Activated CD4-positive, alpha-beta T cell treated with anti-CD3 and anti-CD28 coated beads, Interleukin-2, amount 50 U/mL, for 4 hours (primary cell): ENCODE results near the gene CSGALNACT2.
"Not testable (repeated sequence)": the region's sequence is repeated elsewhere in the genome, so short reads cannot be mapped to it uniquely, and the experiment has no call there.

Experiments used
- DNase-seq, 2 experiments: peaks; one replicate each; pipeline ENCODE4 v3.0.0-alpha.2; 2020

The CSGALNACT2 gene, protein sequence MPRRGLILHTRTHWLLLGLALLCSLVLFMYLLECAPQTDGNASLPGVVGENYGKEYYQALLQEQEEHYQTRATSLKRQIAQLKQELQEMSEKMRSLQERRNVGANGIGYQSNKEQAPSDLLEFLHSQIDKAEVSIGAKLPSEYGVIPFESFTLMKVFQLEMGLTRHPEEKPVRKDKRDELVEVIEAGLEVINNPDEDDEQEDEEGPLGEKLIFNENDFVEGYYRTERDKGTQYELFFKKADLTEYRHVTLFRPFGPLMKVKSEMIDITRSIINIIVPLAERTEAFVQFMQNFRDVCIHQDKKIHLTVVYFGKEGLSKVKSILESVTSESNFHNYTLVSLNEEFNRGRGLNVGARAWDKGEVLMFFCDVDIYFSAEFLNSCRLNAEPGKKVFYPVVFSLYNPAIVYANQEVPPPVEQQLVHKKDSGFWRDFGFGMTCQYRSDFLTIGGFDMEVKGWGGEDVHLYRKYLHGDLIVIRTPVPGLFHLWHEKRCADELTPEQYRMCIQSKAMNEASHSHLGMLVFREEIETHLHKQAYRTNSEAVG

GRCh38 chr10:43138021-43138756 is at the start of gene CSGALNACT2:
TSS of gene CSGALNACT2 (plus strand) at chr10:43138445. CDS start at chr10:43155150, 16,705 bp downstream.
- DNase-seq = peak; percentile 80 to 83

- no peak for DNase-seq
These were observed 48.7 kb upstream of the CSGALNACT2 start for GRCh38 chr10:43089519-43089918.

GRCh38 chr10:43090188-43090587 is 48.1 kb upstream of the CSGALNACT2 start:
- DNase-seq = no peak

DNA sequence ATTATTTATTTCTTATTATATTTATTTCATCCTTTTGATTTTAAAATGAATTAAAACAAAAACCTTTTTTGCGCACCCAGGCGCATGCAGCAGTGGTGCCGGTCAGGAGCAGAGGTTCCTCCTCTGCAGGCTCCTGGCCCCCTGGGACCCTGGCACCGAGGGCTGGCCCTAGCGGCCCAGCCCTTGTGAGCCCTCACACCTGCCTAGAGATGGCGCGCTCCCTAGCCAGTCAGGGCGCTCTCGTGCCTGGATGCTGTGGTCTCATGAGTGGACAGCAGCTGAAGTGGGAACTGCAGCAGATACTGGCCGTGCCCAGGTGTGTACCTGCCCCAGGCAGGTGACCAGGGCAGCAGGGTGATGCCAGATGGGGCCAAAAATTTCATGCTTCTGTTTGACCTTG is 47.6 kb upstream of the CSGALNACT2 start:
- no peak for DNase-seq

GRCh38 chr10:43091846-43092245 is 46.4 kb upstream of the CSGALNACT2 start:
- no peak for DNase-seq

GRCh38 chr10:43093423-43094076 is 44.7 kb upstream of the CSGALNACT2 start:
- no peak for DNase-seq

- no peak for DNase-seq
These were observed 44.2 kb upstream of the CSGALNACT2 start for GRCh38 chr10:43094085-43094484.

GRCh38 chr10:43099339-43099738 is 38.9 kb upstream of the CSGALNACT2 start:
- DNase-seq = not testable (repeated sequence)

DNA sequence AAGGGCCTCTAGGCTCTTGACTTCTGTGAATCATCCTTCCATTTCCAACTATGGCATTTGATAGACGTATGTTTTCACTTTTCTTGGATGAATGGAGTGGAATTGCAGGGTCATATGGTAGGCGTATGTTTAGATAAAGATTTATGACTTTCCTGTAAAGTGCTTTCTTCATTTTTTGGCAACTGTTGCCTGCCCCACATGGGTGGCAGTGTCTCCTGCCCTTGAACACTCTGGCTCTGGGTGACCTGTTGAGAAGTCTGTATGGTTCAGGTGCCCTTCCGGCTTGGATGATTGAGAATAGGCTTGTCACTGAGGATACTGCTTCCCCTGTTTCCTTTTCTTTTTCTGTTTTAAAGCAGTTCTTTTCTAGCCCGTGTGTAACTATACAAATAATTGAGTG is 38.3 kb upstream of the CSGALNACT2 start:
- no peak for DNase-seq

- no peak for DNase-seq
These were observed 37.9 kb upstream of the CSGALNACT2 start for GRCh38 chr10:43100366-43100765.

DNA sequence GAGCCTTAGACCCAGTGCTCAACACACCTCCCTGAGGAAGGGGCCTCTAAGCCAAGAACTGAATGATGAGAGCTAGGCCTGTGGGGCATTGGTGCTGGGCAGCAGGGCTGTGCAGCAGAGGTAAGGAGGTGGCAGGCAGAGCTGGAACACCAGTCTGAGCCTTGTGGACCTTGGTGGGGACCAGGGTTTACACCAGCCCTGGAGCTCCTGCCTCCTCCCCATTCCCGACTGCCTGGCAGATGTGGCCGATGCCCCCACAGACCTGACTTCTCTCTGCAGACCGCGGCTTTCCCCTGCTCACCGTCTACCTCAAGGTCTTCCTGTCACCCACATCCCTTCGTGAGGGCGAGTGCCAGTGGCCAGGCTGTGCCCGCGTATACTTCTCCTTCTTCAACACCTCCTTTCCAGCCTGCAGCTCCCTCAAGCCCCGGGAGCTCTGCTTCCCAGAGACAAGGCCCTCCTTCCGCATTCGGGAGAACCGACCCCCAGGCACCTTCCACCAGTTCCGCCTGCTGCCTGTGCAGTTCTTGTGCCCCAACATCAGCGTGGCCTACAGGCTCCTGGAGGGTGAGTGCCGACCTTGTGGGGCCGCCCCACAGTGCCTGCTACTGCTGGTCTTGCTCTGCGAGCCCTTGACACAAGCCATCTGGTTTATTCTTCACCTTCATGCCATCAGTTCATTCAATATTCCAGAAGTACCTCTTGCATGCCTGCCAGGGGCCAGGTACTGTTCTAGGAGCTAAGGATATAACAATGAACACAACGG is 36.0 kb upstream of the CSGALNACT2 start:
- DNase-seq = no peak

DNA sequence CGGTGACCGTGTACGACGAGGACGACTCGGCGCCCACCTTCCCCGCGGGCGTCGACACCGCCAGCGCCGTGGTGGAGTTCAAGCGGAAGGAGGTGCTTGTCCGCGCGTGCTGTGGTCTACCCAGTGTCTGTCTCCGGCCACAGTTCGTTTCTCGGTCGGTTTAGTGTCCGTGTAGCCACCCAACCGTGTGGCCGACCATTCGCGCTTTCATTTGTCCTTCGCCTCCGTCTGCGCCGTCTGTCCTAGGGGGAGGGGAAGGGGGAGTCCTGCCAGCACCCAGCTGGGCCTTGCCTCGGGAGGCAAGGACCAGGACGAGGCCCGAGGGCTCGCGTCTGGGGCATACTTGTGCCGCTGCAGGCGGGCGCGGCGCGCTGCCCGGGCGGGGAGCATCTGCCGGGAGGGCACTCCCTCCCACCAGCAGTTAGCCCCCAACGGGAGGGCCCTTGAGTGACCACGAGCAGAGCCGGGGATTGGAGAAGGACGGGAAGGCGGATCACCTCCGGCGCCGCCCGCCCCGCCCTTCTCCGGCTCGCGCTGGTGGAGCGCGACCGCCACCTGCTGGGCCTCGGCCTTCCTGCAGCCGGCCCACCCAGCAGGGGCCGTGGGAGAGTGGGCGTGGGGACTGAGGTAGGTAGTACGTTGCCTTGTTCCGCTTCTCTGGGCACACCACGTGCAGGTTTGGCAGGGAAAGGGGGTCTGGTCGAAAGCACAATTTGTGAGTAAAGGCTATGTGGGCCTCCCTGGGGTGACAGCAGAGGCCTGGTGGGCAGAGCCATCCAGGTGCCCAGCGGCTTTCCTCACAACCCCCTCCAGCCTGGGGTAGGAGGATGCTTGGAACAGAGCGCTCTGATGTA is 32.9 kb upstream of the CSGALNACT2 start:
- DNase-seq = peak; percentile 65 to 69

DNA sequence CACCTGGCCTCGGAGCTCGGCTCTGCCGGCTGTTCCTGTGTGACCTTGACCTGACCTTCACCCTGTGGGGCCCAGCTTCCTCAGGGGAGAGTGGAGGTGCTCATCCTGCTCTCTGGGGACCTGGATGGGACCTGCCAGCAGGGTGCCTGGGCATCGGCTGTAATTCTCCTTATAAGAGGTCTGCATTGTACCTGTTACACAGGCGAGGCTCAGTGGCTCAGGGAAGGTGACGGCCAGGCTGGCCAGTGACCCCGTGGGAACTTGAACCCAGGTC is 32.4 kb upstream of the CSGALNACT2 start:
- no peak for DNase-seq

GRCh38 chr10:43106256-43107091 is 31.8 kb upstream of the CSGALNACT2 start:
- no peak for DNase-seq

DNA sequence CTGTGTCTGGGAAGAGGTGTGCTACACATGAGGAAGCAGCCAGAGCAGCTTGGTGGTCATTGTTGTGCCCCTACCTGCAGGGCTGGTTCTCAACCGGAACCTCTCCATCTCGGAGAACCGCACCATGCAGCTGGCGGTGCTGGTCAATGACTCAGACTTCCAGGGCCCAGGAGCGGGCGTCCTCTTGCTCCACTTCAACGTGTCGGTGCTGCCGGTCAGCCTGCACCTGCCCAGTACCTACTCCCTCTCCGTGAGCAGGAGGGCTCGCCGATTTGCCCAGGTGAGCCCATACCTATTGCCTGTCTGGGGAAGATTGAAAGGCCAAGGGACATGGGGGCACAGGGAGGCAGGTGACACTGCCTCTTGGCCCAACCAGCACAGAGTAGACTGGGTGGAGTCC is 29.3 kb upstream of the CSGALNACT2 start:
- DNase-seq = no peak

GRCh38 chr10:43109671-43110249 is 28.5 kb upstream of the CSGALNACT2 start:
- DNase-seq = no peak

DNA sequence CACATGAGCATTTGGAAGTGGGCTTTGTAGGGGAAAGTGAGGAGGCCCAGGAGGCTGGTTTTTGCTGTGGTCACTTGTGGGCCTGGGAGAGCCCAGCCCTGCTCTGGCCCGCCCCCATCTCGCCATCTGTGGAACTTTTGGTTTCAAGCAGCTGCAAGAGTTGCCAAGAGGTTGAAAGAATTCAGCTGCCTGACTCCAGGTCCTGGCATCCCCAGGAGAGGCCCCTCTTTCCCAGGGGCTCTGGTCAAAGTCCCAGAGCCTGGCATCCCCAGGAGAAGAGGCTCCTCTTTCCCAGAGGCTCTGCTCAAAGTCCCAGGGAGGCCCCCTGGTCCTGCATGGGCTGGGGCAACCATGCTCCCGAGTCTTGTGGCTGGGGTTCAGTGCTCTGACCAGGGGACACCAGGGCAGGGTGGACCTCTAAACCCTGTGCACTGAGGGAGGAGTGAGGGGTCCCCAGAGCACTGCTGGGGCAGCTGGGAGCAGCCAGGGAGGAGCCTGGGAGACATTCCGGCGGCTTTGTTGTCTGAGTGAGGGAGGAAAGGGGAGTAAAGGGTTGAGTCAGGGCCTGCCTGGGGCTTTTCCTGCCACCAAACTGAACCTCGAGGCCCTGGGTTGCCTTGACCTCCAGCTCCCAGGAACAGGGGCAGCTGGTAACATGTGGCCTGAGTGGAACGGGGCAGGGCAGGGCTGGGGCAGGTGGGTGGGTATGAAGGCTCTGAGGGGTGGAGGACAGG is 27.7 kb upstream of the CSGALNACT2 start:
- DNase-seq = no peak

DNA sequence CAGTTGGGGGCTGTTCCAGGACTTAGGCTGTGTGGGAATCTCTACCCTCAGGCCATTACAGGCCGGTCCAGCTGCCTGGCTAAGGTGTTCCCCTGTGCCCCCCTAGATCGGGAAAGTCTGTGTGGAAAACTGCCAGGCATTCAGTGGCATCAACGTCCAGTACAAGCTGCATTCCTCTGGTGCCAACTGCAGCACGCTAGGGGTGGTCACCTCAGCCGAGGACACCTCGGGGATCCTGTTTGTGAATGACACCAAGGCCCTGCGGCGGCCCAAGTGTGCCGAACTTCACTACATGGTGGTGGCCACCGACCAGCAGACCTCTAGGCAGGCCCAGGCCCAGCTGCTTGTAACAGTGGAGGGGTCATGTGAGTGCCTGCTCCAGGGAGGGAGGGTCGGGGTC is 27.1 kb upstream of the CSGALNACT2 start:
- DNase-seq = no peak

GRCh38 chr10:43111921-43112607 is 26.2 kb upstream of the CSGALNACT2 start:
- no peak for DNase-seq
